ENCODE data around the gene NACC2. TPM values are rescaled to one million over a fixed set of nuclear protein-coding genes. Genes with fewer than 3 reads are reported as not detected.

Gene NACC2
- total and polyA plus RNA-seq, 2 donors (not counting 1 experiment from before 2014, with no cell fraction given): 12.3 to 18.2 TPM

DNA sequence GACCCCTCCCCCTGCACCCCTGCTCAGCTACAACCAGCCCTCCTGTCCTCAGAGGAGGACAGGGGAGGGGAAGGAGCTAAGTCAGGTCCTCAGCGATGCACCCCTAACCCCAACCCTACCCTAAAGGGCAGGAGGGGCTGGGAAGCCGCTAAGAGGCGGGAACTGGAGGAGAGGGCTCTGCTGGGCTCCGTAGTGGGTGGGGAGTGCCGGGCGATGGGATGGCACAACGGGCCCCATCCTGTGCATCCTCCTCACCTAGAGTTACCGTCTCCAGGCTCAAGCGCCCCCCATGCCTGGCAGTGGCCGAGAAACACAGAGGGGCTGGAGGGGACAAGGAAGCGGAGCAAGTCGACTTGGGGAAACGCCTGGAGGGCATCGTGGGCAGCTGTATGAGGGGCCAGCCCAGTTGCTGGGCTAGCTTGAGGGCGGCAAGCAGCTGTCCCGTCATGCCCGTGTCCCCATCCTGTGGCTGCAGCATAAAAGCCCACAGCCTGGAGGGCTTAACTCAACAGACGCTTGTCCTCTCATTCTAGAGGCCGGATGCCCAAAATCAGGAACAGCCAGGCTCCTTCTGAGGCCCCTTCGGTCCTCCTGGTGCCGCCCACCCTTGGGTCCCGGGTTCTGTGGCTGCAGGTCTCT lies 110.9 kb downstream of the NACC2 start:
- no peaks in the 10 kb centered on the region for H3K4me1 ChIP-seq (ENCODE audit: control insufficient read depth, extremely low read depth, insufficient read depth, low read length)
- no peaks in the 10 kb centered on the region for H4K20me1 ChIP-seq (ENCODE audit: control insufficient read depth, extremely low read depth, insufficient read depth, low read length)
- H3K9ac ChIP-seq (ENCODE audit: insufficient read depth, low read length): no peak overlapping the region
- no peaks in the 10 kb centered on the region for H3K9me3 ChIP-seq (ENCODE audit: control insufficient read depth, insufficient read depth, low read depth, low read length)
- no peak overlapping the region for H2AFZ ChIP-seq (ENCODE audit: low read length)
- H3K27ac ChIP-seq (ENCODE audit: insufficient read depth, low read length): no peak overlapping the region
- TF ChIP-seq, protein P1, sequence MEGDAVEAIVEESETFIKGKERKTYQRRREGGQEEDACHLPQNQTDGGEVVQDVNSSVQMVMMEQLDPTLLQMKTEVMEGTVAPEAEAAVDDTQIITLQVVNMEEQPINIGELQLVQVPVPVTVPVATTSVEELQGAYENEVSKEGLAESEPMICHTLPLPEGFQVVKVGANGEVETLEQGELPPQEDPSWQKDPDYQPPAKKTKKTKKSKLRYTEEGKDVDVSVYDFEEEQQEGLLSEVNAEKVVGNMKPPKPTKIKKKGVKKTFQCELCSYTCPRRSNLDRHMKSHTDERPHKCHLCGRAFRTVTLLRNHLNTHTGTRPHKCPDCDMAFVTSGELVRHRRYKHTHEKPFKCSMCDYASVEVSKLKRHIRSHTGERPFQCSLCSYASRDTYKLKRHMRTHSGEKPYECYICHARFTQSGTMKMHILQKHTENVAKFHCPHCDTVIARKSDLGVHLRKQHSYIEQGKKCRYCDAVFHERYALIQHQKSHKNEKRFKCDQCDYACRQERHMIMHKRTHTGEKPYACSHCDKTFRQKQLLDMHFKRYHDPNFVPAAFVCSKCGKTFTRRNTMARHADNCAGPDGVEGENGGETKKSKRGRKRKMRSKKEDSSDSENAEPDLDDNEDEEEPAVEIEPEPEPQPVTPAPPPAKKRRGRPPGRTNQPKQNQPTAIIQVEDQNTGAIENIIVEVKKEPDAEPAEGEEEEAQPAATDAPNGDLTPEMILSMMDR (conservative IDR thresholded peaks at IDR 0.05 in 1 of 2, IDR thresholded peaks at IDR 0.05 in 1 of 2; ENCODE audit: low read depth in 1 of 2, low read length in 2 of 2): no peak
- TF ChIP-seq EZH2 (IDR thresholded peaks at IDR 0.05; ENCODE audit: low read length, missing control alignments): no peak
- no peaks in the 10 kb centered on the region for H3K36me3 ChIP-seq (ENCODE audit: control insufficient read depth, insufficient read depth, low read length)
- no peaks in the 10 kb centered on the region for H3K79me2 ChIP-seq (ENCODE audit: control insufficient read depth, insufficient read depth, low read length)
- peaks cover 3% of the 10 kb centered on the region for H3K27me3 ChIP-seq (ENCODE audit: control insufficient read depth, insufficient read depth, low read length)
- no peak for DNase-seq (ENCODE audit: low read depth in 2 of 2)
- no peak overlapping the region for H3K4me3 ChIP-seq (replicated peaks in 1 of 4; ENCODE audit: control extremely low read depth in 1 of 4, insufficient read depth in 1 of 4, low read depth in 3 of 4, low read length in 4 of 4)
- H3K4me2 ChIP-seq (ENCODE audit: extremely low read depth, insufficient read depth, low read length): no peak overlapping the region

DNA sequence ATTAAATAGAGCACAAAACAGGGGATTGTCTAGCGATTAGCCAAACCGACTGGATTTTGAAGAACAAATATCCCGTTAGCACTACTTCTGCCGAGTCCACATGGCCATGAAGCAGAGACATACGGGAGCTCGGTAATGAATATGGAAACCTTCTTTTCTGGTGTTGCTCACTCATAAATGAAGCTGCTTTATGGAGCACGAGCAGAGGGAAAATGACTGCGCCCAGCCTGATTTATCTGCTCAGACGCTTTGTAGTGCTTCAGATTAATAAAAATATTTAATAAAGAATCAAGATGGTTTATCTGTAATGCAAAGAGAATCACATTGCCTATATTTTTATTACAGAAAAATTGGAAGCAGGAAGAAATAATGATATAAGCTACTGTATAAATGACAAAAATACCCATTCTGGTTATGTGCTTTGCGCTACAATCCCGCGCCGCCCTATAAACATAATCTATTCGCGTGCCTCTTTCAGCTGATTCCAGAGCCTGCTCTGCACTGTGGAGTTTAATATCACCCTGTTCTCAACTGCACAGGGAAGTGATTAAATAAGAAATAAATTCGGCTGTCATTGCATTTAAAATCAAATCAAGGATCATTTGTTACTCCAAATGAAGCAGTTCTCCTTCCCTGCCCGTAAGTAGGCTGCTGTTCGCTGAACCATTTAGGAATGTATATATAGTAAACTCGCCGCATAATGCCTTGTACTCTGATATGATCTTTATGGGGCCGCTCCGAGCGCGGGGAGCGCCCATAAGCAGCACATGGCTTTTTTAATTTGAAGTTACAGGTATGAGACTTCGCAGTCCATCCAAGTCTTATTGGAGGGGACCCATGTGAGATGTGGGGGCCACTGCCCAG lies 111.6 kb downstream of the NACC2 start:
- Histone ChIP-seq H3K9ac (ENCODE audit: insufficient read depth, low read length) (no peak overlapping the region), H3K27me3 (ENCODE audit: control insufficient read depth, insufficient read depth, low read length) (peaks cover 7% of the 10 kb centered on the region), H4K20me1 (ENCODE audit: control insufficient read depth, extremely low read depth, insufficient read depth, low read length) (no peaks in the 10 kb centered on the region), H3K9me3 (ENCODE audit: control insufficient read depth, insufficient read depth, low read depth, low read length) (no peaks in the 10 kb centered on the region), H3K4me1 (ENCODE audit: control insufficient read depth, extremely low read depth, insufficient read depth, low read length) (no peaks in the 10 kb centered on the region), H3K79me2 (ENCODE audit: control insufficient read depth, insufficient read depth, low read length) (no peaks in the 10 kb centered on the region), H3K36me3 (ENCODE audit: control insufficient read depth, insufficient read depth, low read length) (no peaks in the 10 kb centered on the region), H3K27ac (ENCODE audit: insufficient read depth, low read length) (no peak overlapping the region), H3K4me3 (replicated peaks in 1 of 4; ENCODE audit: control extremely low read depth in 1 of 4, insufficient read depth in 1 of 4, low read depth in 3 of 4, low read length in 4 of 4) (no peak overlapping the region), H3K4me2 (ENCODE audit: extremely low read depth, insufficient read depth, low read length) (no peak overlapping the region), H2AFZ (ENCODE audit: low read length) (no peak overlapping the region)
- DNase-seq (ENCODE audit: low read depth in 2 of 2): no peak
- TF ChIP-seq EZH2 (IDR thresholded peaks at IDR 0.05; ENCODE audit: low read length, missing control alignments): no peak
- TF ChIP-seq, protein P1 (conservative IDR thresholded peaks at IDR 0.05 in 1 of 2, IDR thresholded peaks at IDR 0.05 in 1 of 2; ENCODE audit: low read depth in 1 of 2, low read length in 2 of 2): no peak

DNA sequence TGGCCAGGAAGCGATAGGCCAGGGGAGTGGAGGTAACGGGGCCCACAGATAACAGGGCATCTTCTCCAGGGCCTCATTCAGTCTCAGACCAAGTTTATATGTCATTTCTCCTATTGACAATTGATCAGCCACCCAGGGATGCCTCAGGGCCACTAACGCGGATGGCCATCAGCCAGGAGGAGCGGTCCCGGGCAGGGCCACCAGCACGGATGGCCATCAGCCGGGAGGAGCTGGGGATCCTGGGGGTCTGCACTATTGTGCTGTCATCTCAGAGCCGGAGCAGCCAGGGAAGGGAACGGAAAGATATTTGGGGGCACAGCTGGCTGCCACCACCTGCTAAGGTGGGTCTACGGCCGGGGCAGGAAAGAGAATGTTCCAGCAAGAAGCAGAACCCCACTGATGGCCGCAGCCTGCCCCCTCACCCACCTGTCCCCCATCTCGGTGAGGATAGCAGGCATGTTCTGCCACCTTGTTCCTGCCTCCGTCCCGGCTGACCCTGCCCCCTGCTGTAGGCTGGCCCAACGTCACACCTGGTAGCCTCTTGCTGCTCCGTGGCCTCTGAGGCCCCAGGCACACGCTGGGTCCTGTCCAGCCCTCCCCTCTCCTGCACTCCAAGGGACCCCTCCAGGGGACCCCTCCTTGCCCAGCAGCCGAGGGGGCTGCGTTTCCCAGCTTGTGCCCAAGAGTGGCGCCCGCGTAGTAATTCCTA lies 112.4 kb downstream of the NACC2 start:
- H3K4me3 ChIP-seq (replicated peaks in 1 of 4; ENCODE audit: control extremely low read depth in 1 of 4, insufficient read depth in 1 of 4, low read depth in 3 of 4, low read length in 4 of 4): no peak overlapping the region
- H3K9me3 ChIP-seq (ENCODE audit: control insufficient read depth, insufficient read depth, low read depth, low read length): no peaks in the 10 kb centered on the region
- no peak overlapping the region for H3K27ac ChIP-seq (ENCODE audit: insufficient read depth, low read length)
- H4K20me1 ChIP-seq (ENCODE audit: control insufficient read depth, extremely low read depth, insufficient read depth, low read length): no peaks in the 10 kb centered on the region
- no peak overlapping the region for H2AFZ ChIP-seq (ENCODE audit: low read length)
- TF ChIP-seq, protein P1 (conservative IDR thresholded peaks at IDR 0.05 in 1 of 2, IDR thresholded peaks at IDR 0.05 in 1 of 2; ENCODE audit: low read depth in 1 of 2, low read length in 2 of 2): no peak
- TF ChIP-seq EZH2 (IDR thresholded peaks at IDR 0.05; ENCODE audit: low read length, missing control alignments): no peak
- no peaks in the 10 kb centered on the region for H3K36me3 ChIP-seq (ENCODE audit: control insufficient read depth, insufficient read depth, low read length)
- no peak overlapping the region for H3K4me2 ChIP-seq (ENCODE audit: extremely low read depth, insufficient read depth, low read length)
- H3K27me3 ChIP-seq (ENCODE audit: control insufficient read depth, insufficient read depth, low read length): peaks cover 7% of the 10 kb centered on the region
- no peak for DNase-seq (ENCODE audit: low read depth in 2 of 2)
- no peak overlapping the region for H3K9ac ChIP-seq (ENCODE audit: insufficient read depth, low read length)
- H3K79me2 ChIP-seq (ENCODE audit: control insufficient read depth, insufficient read depth, low read length): no peaks in the 10 kb centered on the region
- H3K4me1 ChIP-seq (ENCODE audit: control insufficient read depth, extremely low read depth, insufficient read depth, low read length): no peaks in the 10 kb centered on the region

Measured in fibroblast of lung (primary cell).